HCT116 (cell line): ENCODE data around the gene VPS37B. TPM values are rescaled to one million over a fixed set of nuclear protein-coding genes. Genes with fewer than 3 reads are reported as not detected.

Experiments
- ATAC-seq: fragments of 200-7000 bp; cut with Tn5 transposase; 2 replicates; pipeline ENCODE4 v1.9.1; 2020; ENCODE audit warnings: mild to moderate bottlenecking, moderate library complexity
- BruUV-seq: library from RNA; stranded (reverse); fragments of 400-500 nt; replicated peaks from 2 replicates; lab custom pipeline; 2021; lab: Mats Ljungman, UMichigan
- CTCF ChIA-PET: fragments of 300-600 bp; sonication (Branson Sonifier 250); formaldehyde crosslinking; loops from one replicate; lab custom pipeline; 2021; ENCODE audit warnings: antibody characterized with exemption; lab: Charles Lee
- POLR2A ChIA-PET: fragments of 300-600, 350-600 bp; sonication (Branson Sonifier 250); formaldehyde crosslinking; loops from one replicate; lab custom pipeline; 2021; ENCODE audit warnings: antibody characterized with exemption; lab: Charles Lee
- RAD21 ChIA-PET, 2 experiments: fragments of 300-600 bp; sonication (Branson Sonifier 250); formaldehyde crosslinking; loops; one replicate each; lab custom pipeline; 2023; ENCODE audit warnings: low total read pairs in 2 of 2; ENCODE audit not compliant: uncharacterized antibody in 2 of 2, unreplicated experiment in 2 of 2, low non-redundant PET in 1 of 2; lab: Charles Lee
- DNase-seq: peaks from one replicate; pipeline ENCODE4 v3.0.0-alpha.2; 2010; ENCODE audit warnings: low read depth, low spot score
- H2AFZ ChIP-seq: fragments of 200-600 bp; shearing (Covaris generic), sonication (generic); 2 replicates; pipeline ENCODE4 v1.6.1; 2017; ENCODE audit warnings: low read depth, mixed run types, mixed read lengths, antibody characterized with exemption, low read length; ENCODE audit not compliant: poor library complexity, severe bottlenecking
- H3K27ac ChIP-seq: 2 replicates; pipeline ENCODE4 v1.5.1; 2012; ENCODE audit warnings: low read depth, low read length
- H3K27me3 ChIP-seq: fragments of 200-600 bp; sonication (generic); 2 replicates; pipeline ENCODE4 v1.6.1; 2016; ENCODE audit warnings: mixed run types, low read length, mixed read lengths; ENCODE audit not compliant: insufficient read depth
- H3K36me3 ChIP-seq, 2 experiments: fragments of 200-500 bp in 1 of 2; fragments of 200-600 bp in 1 of 2; sonication (Bioruptor generic) in 1 of 2; sonication (generic) in 1 of 2; 2 replicates each; pipeline versions ENCODE4 v1.5.1 to v1.6.1; 2014 to 2016; ENCODE audit warnings: low read length in 2 of 2, inconsistent platforms in 1 of 2, mixed read lengths in 1 of 2, mixed run types in 1 of 2; ENCODE audit not compliant: insufficient read depth in 2 of 2, control insufficient read depth in 1 of 2
- H3K4me1 ChIP-seq, 2 experiments: fragments of 200-600 bp in 1 of 2; sonication (generic) in 1 of 2; 2 replicates each; pipeline versions ENCODE4 v1.5.1 to v1.6.1; 2012 to 2017; ENCODE audit warnings: low read length in 2 of 2, inconsistent platforms in 1 of 2, mild to moderate bottlenecking in 1 of 2, mixed read lengths in 1 of 2, mixed run types in 1 of 2, moderate library complexity in 1 of 2; ENCODE audit not compliant: insufficient read depth in 2 of 2, control insufficient read depth in 1 of 2
- H3K4me2 ChIP-seq: fragments of 200-600 bp; sonication (generic); 2 replicates; pipeline ENCODE4 v1.6.1; 2017; ENCODE audit warnings: mixed run types, low read length, mixed read lengths
- H3K4me3 ChIP-seq, 2 experiments: fragments of 200-600 bp in 1 of 2; sonication (generic) in 1 of 2; replicated peaks in 1 of 2; 2 replicates each; pipeline ENCODE4 v1.5.1; 2011 to 2016; ENCODE audit warnings: low read length in 2 of 2, control low read depth in 1 of 2, low read depth in 1 of 2, mild to moderate bottlenecking in 1 of 2, mixed read lengths in 1 of 2, mixed run types in 1 of 2
- H3K79me2 ChIP-seq: fragments of 200-600 bp; sonication (generic); 2 replicates; pipeline ENCODE4 v1.6.1; 2017; ENCODE audit warnings: mild to moderate bottlenecking, mixed run types, low read length, moderate library complexity, mixed read lengths; ENCODE audit not compliant: insufficient read depth
- H3K9ac ChIP-seq: fragments of 200-600 bp; sonication (generic); 2 replicates; pipeline ENCODE4 v1.6.1; 2016; ENCODE audit warnings: low read length, mixed read lengths
- H3K9me2 ChIP-seq: fragments of 200-600 bp; sonication (generic), shearing (Covaris generic); 2 replicates; pipeline ENCODE4 v1.6.1; 2017; ENCODE audit warnings: mixed run types, mild to moderate bottlenecking, moderate library complexity; ENCODE audit not compliant: insufficient read depth
- H3K9me3 ChIP-seq, 2 experiments: fragments of 200-500 bp in 1 of 2; fragments of 200-600 bp in 1 of 2; sonication (Bioruptor generic) in 1 of 2; sonication (generic) in 1 of 2; 2 replicates each; pipeline ENCODE4 v1.6.1; 2014 to 2017; ENCODE audit warnings: low read length in 2 of 2, mixed read lengths in 2 of 2, inconsistent platforms in 1 of 2, low read depth in 1 of 2, mild to moderate bottlenecking in 1 of 2, mixed run types in 1 of 2, moderate library complexity in 1 of 2; ENCODE audit not compliant: control insufficient read depth in 1 of 2, insufficient read depth in 1 of 2
- H4K20me1 ChIP-seq: fragments of 200-600 bp; sonication (generic), shearing (Covaris generic); 2 replicates; pipeline ENCODE4 v1.6.1; 2017; ENCODE audit warnings: mixed run types, mild to moderate bottlenecking, moderate library complexity; ENCODE audit not compliant: insufficient read depth
- EGR1 ChIP-seq: IDR thresholded peaks from 2 replicates; pipeline ENCODE4 v1.6.1; 2012; ENCODE audit warnings: low read depth
- JUND ChIP-seq: IDR thresholded peaks from 2 replicates; pipeline ENCODE4 v1.6.1; 2012
- POLR2A ChIP-seq: IDR thresholded peaks from 2 replicates; pipeline ENCODE4 v1.7.0; 2011; ENCODE audit warnings: borderline replicate concordance; ENCODE audit not compliant: insufficient read depth, insufficient read length; ENCODE audit errors: extremely low read depth
- intact Hi-C: fragments of 100-400 bp; cut with micrococcal nuclease; formaldehyde crosslinking; loops from 2 replicates; pipeline ENCODE4 v1.10.0; 2022
- total RNA-seq: library from RNA; stranded (reverse); gene quantifications from one replicate; pipeline ENCODE4 v1.2.1, GENCODE V29; 2021; ENCODE audit not compliant: unreplicated experiment
- TF ChIP-seq, protein P1 (sequence below), 3 experiments: fragments of 200-600 bp in 1 of 3; sonication (generic) in 1 of 3; IDR thresholded peaks in 2 of 3; conservative IDR thresholded peaks in 1 of 3; 2 replicates each; pipeline ENCODE4 v1.5.1; 2012 to 2017; ENCODE audit warnings: low read depth in 2 of 3, low read length in 2 of 3, antibody characterized with exemption in 1 of 3, borderline replicate concordance in 1 of 3, control low read depth in 1 of 3, mild to moderate bottlenecking in 1 of 3, mixed read lengths in 1 of 3, mixed run types in 1 of 3, moderate library complexity in 1 of 3; ENCODE audit not compliant: insufficient read depth in 1 of 3

VPS37B gene
- total RNA-seq, 1 experiment from 2014 or later, result 55.0 TPM

DNA sequence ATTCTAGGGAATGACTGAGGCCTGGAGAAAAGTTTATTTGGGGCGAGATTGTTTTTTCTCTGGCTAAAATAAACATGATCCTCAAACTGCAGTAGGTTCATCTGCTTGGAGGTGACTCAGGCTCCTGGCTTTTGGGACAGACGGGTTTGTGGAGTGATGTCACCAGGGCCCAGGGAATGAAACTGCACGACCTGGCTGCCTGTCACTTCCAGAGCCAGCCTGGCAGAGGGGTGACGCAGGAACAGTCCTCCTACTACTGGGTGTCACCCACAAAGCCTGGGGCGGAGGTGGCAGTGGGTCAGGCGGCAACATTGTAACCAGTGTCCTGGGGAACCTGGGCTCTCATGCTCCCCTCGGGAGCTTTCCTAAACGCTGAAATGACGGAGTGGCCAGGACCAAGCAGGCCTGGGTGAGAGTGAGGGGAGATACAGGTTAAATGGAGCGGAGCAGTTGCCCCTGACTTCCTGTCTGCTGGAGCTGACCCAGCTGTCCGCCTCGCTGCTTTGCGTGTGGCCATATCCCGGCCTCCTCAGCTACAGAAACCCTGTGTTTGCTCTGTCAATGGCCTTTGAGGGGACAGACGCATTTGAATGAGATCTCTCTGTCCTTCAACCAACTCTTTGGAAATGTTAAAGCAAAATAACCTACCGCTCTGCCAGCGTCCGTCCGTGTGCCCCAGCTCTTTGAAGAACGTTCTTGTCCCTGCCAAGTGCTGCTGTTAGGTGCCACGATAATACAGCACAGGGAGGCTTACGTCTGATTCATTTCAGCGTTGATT lies 54.2 kb downstream of the VPS37B start:
- CTCF ChIA-PET, result interaction anchor here (0.8 kb wide), 1 partner anchor 15 kb away, joined by 3 read pairs; no protein-coding TSS in a partner anchor
- no peaks in the 10 kb centered on the region for H3K9me2 ChIP-seq
- H3K79me2 ChIP-seq, result peaks cover 91% of the 10 kb centered on the region
- peak overlapping the region; percentile 31 for H3K27ac ChIP-seq
- peak; percentile 78 for ATAC-seq
- no peaks in the 10 kb centered on the region; the same call in 1 of the 2 replicates for H4K20me1 ChIP-seq
- POLR2A ChIA-PET, result no interaction called here
- intact Hi-C loops, result no loop called here
- BruUV-seq, result no TSS peak
- peaks cover 0 to 5% of the 10 kb centered on the region in 2 experiments; a peak in 1 of 4 replicates for H3K36me3 ChIP-seq
- H2AFZ ChIP-seq, result no peak overlapping the region
- H3K4me1 ChIP-seq, result peaks cover 23 to 46% of the 10 kb centered on the region in 2 experiments
- no peak overlapping the region for H3K4me3 ChIP-seq
- peak; percentile 22 for DNase-seq
- peak; percentile 60 for TF ChIP-seq JUND
- TF ChIP-seq POLR2A, result no peak
- peak overlapping the region; percentile 24; the same call in 1 of the 2 replicates for H3K9ac ChIP-seq
- RAD21 ChIA-PET, result no interaction called here
- H3K9me3 ChIP-seq, result no peaks in the 10 kb centered on the region
- peak overlapping the region; percentile 57 for H3K4me2 ChIP-seq
- H3K27me3 ChIP-seq, result no peaks in the 10 kb centered on the region

DNA sequence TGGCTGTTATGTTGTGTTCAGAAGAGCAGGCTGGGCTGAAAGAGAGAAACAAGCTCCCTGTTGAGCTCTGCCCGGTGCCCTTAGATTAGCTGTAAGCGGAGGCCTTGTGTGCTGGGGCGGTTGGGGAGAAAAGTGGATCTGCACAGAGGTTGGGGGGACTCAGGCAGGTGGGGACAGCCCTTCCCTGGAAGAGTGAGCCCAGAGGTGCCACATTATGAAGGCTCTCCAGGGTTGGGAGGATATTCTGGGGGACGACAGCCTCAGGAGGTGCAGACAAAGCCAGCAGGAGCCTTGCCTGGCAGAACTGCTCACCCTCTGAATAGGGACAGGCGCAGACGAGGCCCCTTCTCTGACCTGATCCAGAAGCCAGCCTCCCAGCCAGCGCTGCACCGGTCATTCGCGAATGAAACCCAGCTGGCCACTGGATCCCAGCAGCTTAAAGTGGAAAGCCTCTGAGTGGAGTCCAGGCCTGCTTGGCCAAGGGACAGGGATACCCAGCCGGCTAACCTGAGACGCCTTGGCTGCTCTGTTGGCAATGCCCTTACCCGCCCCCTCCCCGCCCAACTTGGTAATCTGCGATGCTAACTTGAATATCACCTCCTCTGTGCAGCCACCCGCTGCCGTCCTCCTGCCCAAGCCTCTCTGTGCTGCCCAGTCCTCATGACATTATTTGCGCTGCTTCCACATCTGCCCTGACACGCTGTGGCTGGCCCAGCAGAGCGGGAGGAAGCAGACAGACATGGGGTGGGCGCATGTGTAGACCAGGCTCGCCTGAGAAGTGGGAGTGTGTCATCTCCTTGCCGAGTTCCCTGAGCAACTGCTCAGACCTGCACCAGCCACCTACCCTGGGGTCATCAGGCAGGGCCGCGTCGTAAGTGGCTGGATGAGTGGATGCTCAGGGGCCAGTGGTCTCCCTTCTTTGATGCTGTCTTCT lies 55.1 kb downstream of the VPS37B start:
- TF ChIP-seq, protein P1, sequence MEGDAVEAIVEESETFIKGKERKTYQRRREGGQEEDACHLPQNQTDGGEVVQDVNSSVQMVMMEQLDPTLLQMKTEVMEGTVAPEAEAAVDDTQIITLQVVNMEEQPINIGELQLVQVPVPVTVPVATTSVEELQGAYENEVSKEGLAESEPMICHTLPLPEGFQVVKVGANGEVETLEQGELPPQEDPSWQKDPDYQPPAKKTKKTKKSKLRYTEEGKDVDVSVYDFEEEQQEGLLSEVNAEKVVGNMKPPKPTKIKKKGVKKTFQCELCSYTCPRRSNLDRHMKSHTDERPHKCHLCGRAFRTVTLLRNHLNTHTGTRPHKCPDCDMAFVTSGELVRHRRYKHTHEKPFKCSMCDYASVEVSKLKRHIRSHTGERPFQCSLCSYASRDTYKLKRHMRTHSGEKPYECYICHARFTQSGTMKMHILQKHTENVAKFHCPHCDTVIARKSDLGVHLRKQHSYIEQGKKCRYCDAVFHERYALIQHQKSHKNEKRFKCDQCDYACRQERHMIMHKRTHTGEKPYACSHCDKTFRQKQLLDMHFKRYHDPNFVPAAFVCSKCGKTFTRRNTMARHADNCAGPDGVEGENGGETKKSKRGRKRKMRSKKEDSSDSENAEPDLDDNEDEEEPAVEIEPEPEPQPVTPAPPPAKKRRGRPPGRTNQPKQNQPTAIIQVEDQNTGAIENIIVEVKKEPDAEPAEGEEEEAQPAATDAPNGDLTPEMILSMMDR (IDR thresholded peaks at IDR 0.05 in 2 of 3, conservative IDR thresholded peaks at IDR 0.05 in 1 of 3; ENCODE audit: borderline replicate concordance in 1 of 3, insufficient read depth in 1 of 3, low read depth in 2 of 3, low read length in 2 of 3), result no peak
- no peak for TF ChIP-seq EGR1
- no peak for TF ChIP-seq POLR2A

More for the DNA sequence above, 55.1 kb downstream of the VPS37B start:
- Histone ChIP-seq H3K9me2 (no peaks in the 10 kb centered on the region), H3K27ac (peak overlapping the region; percentile 31; the same call in 1 of the 2 replicates), H3K4me2 (peak overlapping the region; percentile 57), H3K79me2 (peaks cover 91% of the 10 kb centered on the region), H3K4me3 (no peak overlapping the region), H3K36me3 (peaks cover 0 to 5% of the 10 kb centered on the region in 2 experiments; a peak in 1 of 4 replicates), H3K9me3 (no peaks in the 10 kb centered on the region), H3K27me3 (no peaks in the 10 kb centered on the region), H3K4me1 (peaks cover 26 to 53% of the 10 kb centered on the region in 2 experiments), H2AFZ (no peak overlapping the region), H3K9ac (peak overlapping the region; percentile 24; the same call in 1 of the 2 replicates), H4K20me1 (no peaks in the 10 kb centered on the region; the same call in 1 of the 2 replicates)
- no TSS peak for BruUV-seq
- POLR2A ChIA-PET, result no interaction called here
- intact Hi-C loops, result no loop called here
- ATAC-seq, result peak; percentile 41
- RAD21 ChIA-PET, result no interaction called here
- CTCF ChIA-PET, result no interaction called here
- no peak for DNase-seq
